ENCODE results near the gene TMEFF1.

The TMEFF1 gene

GRCh38 chr9:100577776-100578448 lies 105.0 kb downstream of the TMEFF1 start, which contains the start of gene CAVIN4:
Gene CAVIN4 (plus strand): TSS chr9:100578079. CDS start chr9:100578144, 65 bp downstream.
- no peak for DNase-seq (ENCODE audit: low read depth)

- no peak for DNase-seq (ENCODE audit: low read depth)
Observed at GRCh38 chr9:100578610-100579009, 105.7 kb downstream of the TMEFF1 start.

- no peak for DNase-seq (ENCODE audit: low read depth)
Observed at GRCh38 chr9:100579665-100580064, 106.7 kb downstream of the TMEFF1 start.

- DNase-seq (ENCODE audit: low read depth), result no peak
Observed at GRCh38 chr9:100580257-100580656, 107.3 kb downstream of the TMEFF1 start.

- DNase-seq (ENCODE audit: low read depth), result no peak
Observed at GRCh38 chr9:100581081-100581480, 108.1 kb downstream of the TMEFF1 start.

- no peak for DNase-seq (ENCODE audit: low read depth)
Observed at GRCh38 chr9:100581661-100582060, 108.7 kb downstream of the TMEFF1 start.

GRCh38 chr9:100583014-100583802 lies 110.3 kb downstream of the TMEFF1 start:
- DNase-seq (ENCODE audit: low read depth), result no peak

GRCh38 chr9:100584951-100585350 lies 112.0 kb downstream of the TMEFF1 start:
- DNase-seq (ENCODE audit: low read depth), result no peak

GRCh38 chr9:100586093-100586492 lies 113.1 kb downstream of the TMEFF1 start:
- DNase-seq (ENCODE audit: low read depth), result no peak

- DNase-seq (ENCODE audit: low read depth), result no peak
Observed at GRCh38 chr9:100587375-100587774, 114.4 kb downstream of the TMEFF1 start.

GRCh38 chr9:100589582-100589981 lies 116.6 kb downstream of the TMEFF1 start:
- no peak for DNase-seq (ENCODE audit: low read depth)

- no peak for DNase-seq (ENCODE audit: low read depth)
Observed at GRCh38 chr9:100590481-100590880, 117.5 kb downstream of the TMEFF1 start.

- no peak for DNase-seq (ENCODE audit: low read depth)
Observed at GRCh38 chr9:100591139-100591538, 118.2 kb downstream of the TMEFF1 start.

- no peak for DNase-seq (ENCODE audit: low read depth)
Observed at GRCh38 chr9:100591639-100592412, 118.9 kb downstream of the TMEFF1 start.

GRCh38 chr9:100595391-100596199 lies 122.6 kb downstream of the TMEFF1 start:
- no peak for DNase-seq (ENCODE audit: low read depth)

- no peak for DNase-seq (ENCODE audit: low read depth)
Observed at GRCh38 chr9:100597236-100597635, 124.3 kb downstream of the TMEFF1 start.

- no peak for DNase-seq (ENCODE audit: low read depth)
Observed at GRCh38 chr9:100598641-100599145, 125.7 kb downstream of the TMEFF1 start.

- no peak for DNase-seq (ENCODE audit: low read depth)
Observed at GRCh38 chr9:100600521-100601079, 127.7 kb downstream of the TMEFF1 start.

- DNase-seq (ENCODE audit: low read depth), result no peak
Observed at GRCh38 chr9:100601216-100601615, 128.3 kb downstream of the TMEFF1 start.

GRCh38 chr9:100602342-100602801 lies 129.4 kb downstream of the TMEFF1 start:
- DNase-seq (ENCODE audit: low read depth), result no peak

- DNase-seq (ENCODE audit: low read depth), result no peak
Observed at GRCh38 chr9:100605405-100605804, 132.5 kb downstream of the TMEFF1 start.

All from non-pigmented ciliary epithelial cell (primary cell).